Measurements from ENCODE around the gene DACH1. TPM values are rescaled to one million over a fixed set of nuclear protein-coding genes. Genes with fewer than 3 reads are reported as not detected.

The DACH1 gene
- total and polyA plus RNA-seq, 2 of the 8 experiments (the other 6 are each of a cell fraction or from before 2014, with no cell fraction given), result 0.12 to 0.67 TPM

DNA sequence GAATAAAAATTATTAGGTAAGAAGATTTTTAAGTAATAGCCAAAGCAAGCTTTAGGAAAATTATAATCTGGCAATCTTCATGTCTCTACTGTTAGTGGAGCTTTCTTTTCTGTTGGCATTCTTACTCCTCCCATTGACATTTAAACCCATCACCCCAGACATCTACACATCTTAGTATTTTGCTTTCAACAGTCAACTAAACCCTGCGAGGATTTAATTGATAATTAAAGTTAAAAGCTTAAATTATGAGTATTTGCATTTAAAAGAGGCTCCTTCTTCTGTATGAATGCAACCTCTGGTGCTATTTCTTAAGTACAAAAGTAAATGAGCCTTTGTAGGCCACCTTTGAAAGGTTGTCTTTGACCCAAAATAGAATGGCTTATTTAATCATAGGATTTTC is 148.1 kb downstream of the DACH1 start:
- Histone ChIP-seq H3K14ac (ENCODE audit: insufficient read length) (no peak overlapping the region), H3K27me3 (replicated peaks in 1 of 4; ENCODE audit: control insufficient read depth in 3 of 4, extremely low read depth in 1 of 4, insufficient read depth in 3 of 4, low read length in 3 of 4) (no peaks in the 10 kb centered on the region), H4K20me1 (replicated peaks in 1 of 2; ENCODE audit: control insufficient read depth in 1 of 2, insufficient read depth in 2 of 2, low read length in 2 of 2) (no peaks in the 10 kb centered on the region), H3K4me2 (ENCODE audit: insufficient read depth in 1 of 2, low read depth in 2 of 2, low read length in 2 of 2) (no peak overlapping the region), H4K8ac (ENCODE audit: extremely low read depth, insufficient read depth, low read length) (no peak overlapping the region), H3K9ac (replicated peaks in 1 of 4; ENCODE audit: extremely low read depth in 1 of 4, low read depth in 3 of 4, low read length in 3 of 4) (no peak overlapping the region), H3K23me2 (ENCODE audit: low read depth, low read length) (no peaks in the 10 kb centered on the region), H2BK20ac (ENCODE audit: low read length) (no peak overlapping the region), H4K91ac (replicated peaks; ENCODE audit: insufficient read length, low read length) (no peak overlapping the region), H2AFZ (ENCODE audit: low read length) (no peak overlapping the region), H3K4me1 (replicated peaks in 1 of 4; ENCODE audit: control insufficient read depth in 3 of 4, insufficient read depth in 4 of 4, low read length in 3 of 4) (peaks cover 0 to 2% (median 0%) of the 10 kb centered on the region in 4 experiments; a peak in 1 of 7 replicates), H2BK5ac (ENCODE audit: low read depth, low read length) (no peak overlapping the region), H3K27ac (ENCODE audit: low read depth, low read length) (no peak overlapping the region), H3K4ac (replicated peaks; ENCODE audit: insufficient read length, low read depth, low read length) (no peak overlapping the region), H3K79me1 (ENCODE audit: low read depth, low read length) (no peaks in the 10 kb centered on the region), H3K9me3 (ENCODE audit: insufficient read depth in 2 of 2, low read depth in 1 of 2, low read length in 1 of 2) (no peaks in the 10 kb centered on the region), H2AK5ac (ENCODE audit: low read depth, low read length) (no peak overlapping the region), H3K36me3 (ENCODE audit: control insufficient read depth in 2 of 4, insufficient read depth in 4 of 4, low read length in 3 of 4) (no peaks in the 10 kb centered on the region), H2BK15ac (ENCODE audit: low read length) (no peak overlapping the region), H2BK12ac (ENCODE audit: low read depth, low read length) (no peak overlapping the region), H3K4me3 (ENCODE audit: extremely low read depth in 1 of 4, insufficient read depth in 2 of 4, low read depth in 3 of 4, low read length in 4 of 4) (no peak overlapping the region), H3K56ac (replicated peaks; ENCODE audit: insufficient read length, low read depth, low read length) (no peak overlapping the region), H2BK120ac (replicated peaks; ENCODE audit: low read depth, low read length) (no peak overlapping the region), H3K23ac (ENCODE audit: insufficient read length) (no peak overlapping the region), H4K5ac (ENCODE audit: insufficient read length, low read depth, low read length) (no peak overlapping the region), H3K79me2 (ENCODE audit: control insufficient read depth in 1 of 2, insufficient read depth in 2 of 2, low read length in 2 of 2) (no peaks in the 10 kb centered on the region), H3K18ac (ENCODE audit: extremely low read depth, low read length) (no peak overlapping the region)
- no peak for TF ChIP-seq POU5F1 (IDR thresholded peaks at IDR 0.05; ENCODE audit: low read depth, low read length)
- TF ChIP-seq RFX5 (IDR thresholded peaks at IDR 0.05; ENCODE audit: borderline replicate concordance, low read depth, low read length), result no peak
- TF ChIP-seq CBX8 (IDR thresholded peaks at IDR 0.05; ENCODE audit: borderline replicate concordance, low read depth, low read length), result no peak
- TF ChIP-seq NANOG (IDR thresholded peaks at IDR 0.05; ENCODE audit: insufficient read depth, low read depth, low read length, poor library complexity, severe bottlenecking), result no peak
- TF ChIP-seq GABPA (IDR thresholded peaks at IDR 0.05; ENCODE audit: borderline replicate concordance, insufficient read depth, low read length), result no peak
- ChIA-PET CTCF (ENCODE audit: partially characterized antibody) (interaction anchor here (1.3 to 1.4 kb wide), 2 partner anchors 10 to 45 kb away, joined by 3 to 4 read pairs; no protein-coding TSS in a partner anchor), POLR2A (ENCODE audit: partially characterized antibody) (no interaction called here)
- 70% methylated on average over 1 of the region's 1 CpG; no CpG with 5 or more reads in 1 of the 2 experiments for WGBS, 2 experiments (ENCODE audit: extremely low coverage in 1 of 2, insufficient coverage in 1 of 2, insufficient read length in 1 of 2, insufficient replicate concordance in 2 of 2, low coverage in 1 of 2, low lambda C conversion rate in 2 of 2, missing lambda C conversion rate in 1 of 2)
- FAIRE-seq (no peak), DNase-seq (ENCODE audit: low read depth in 1 of 2, low spot score in 2 of 2) (no peak)

All from H1 (cell line).